ENCODE measurements around the gene NPY4R.
"Not testable (repeated sequence)": the region's sequence is repeated elsewhere in the genome, so short reads cannot be mapped to it uniquely, and the experiment has no call there.

NPY4R gene

GRCh38 chr10:46474746-46475320, 9.1 kb upstream of the NPY4R start:
- not testable (repeated sequence) for H3K4me3 ChIP-seq (replicated peaks; ENCODE audit: low read depth, low read length); DNase-seq (ENCODE audit: extremely low read depth, low read depth)

GRCh38 chr10:46473758-46474157, 8.0 kb upstream of the NPY4R start:
- H3K4me3 ChIP-seq (replicated peaks; ENCODE audit: low read depth, low read length); DNase-seq (ENCODE audit: extremely low read depth, low read depth): not testable (repeated sequence)

GRCh38 chr10:46470134-46470533, 4.4 kb upstream of the NPY4R start:
- DNase-seq (ENCODE audit: extremely low read depth, low read depth): not testable (repeated sequence)

GRCh38 chr10:46468119-46468809, 2.5 kb upstream of the NPY4R start:
- DNase-seq (ENCODE audit: extremely low read depth, low read depth); H3K4me3 ChIP-seq (replicated peaks; ENCODE audit: low read depth, low read length): not testable (repeated sequence)

More at GRCh38 chr10:46470134-46470533, 4.4 kb upstream of the NPY4R start:
- H3K4me3 ChIP-seq (replicated peaks; ENCODE audit: low read depth, low read length): not testable (repeated sequence)

GRCh38 chr10:46463608-46464007, 2.1 kb downstream of the NPY4R start:
- DNase-seq (ENCODE audit: extremely low read depth, low read depth); H3K4me3 ChIP-seq (replicated peaks; ENCODE audit: low read depth, low read length): not testable (repeated sequence)

- not testable (repeated sequence) for DNase-seq (ENCODE audit: extremely low read depth, low read depth); H3K4me3 ChIP-seq (replicated peaks; ENCODE audit: low read depth, low read length)
These were observed 3.5 kb downstream of the NPY4R start for GRCh38 chr10:46462276-46462675.

GRCh38 chr10:46459579-46459978, 6.2 kb downstream of the NPY4R start:
- DNase-seq (ENCODE audit: extremely low read depth, low read depth); H3K4me3 ChIP-seq (replicated peaks; ENCODE audit: low read depth, low read length): not testable (repeated sequence)

- DNase-seq (ENCODE audit: extremely low read depth, low read depth); H3K4me3 ChIP-seq (replicated peaks; ENCODE audit: low read depth, low read length): not testable (repeated sequence)
These were observed 8.7 kb downstream of the NPY4R start for GRCh38 chr10:46457071-46457470.

GRCh38 chr10:46455992-46456391, 9.8 kb downstream of the NPY4R start:
- H3K4me3 ChIP-seq (replicated peaks; ENCODE audit: low read depth, low read length); DNase-seq (ENCODE audit: extremely low read depth, low read depth): not testable (repeated sequence)

GRCh38 chr10:46451365-46451764, 14.4 kb downstream of the NPY4R start:
- H3K4me3 ChIP-seq (replicated peaks; ENCODE audit: low read depth, low read length); DNase-seq (ENCODE audit: extremely low read depth, low read depth): not testable (repeated sequence)

GRCh38 chr10:46450829-46451228, 14.9 kb downstream of the NPY4R start:
- not testable (repeated sequence) for H3K4me3 ChIP-seq (replicated peaks; ENCODE audit: low read depth, low read length); DNase-seq (ENCODE audit: extremely low read depth, low read depth)

GRCh38 chr10:46447439-46447838, 18.3 kb downstream of the NPY4R start:
- DNase-seq (ENCODE audit: extremely low read depth, low read depth); H3K4me3 ChIP-seq (replicated peaks; ENCODE audit: low read depth, low read length): not testable (repeated sequence)

GRCh38 chr10:46445389-46446122, 20.2 kb downstream of the NPY4R start:
- not testable (repeated sequence) for DNase-seq (ENCODE audit: extremely low read depth, low read depth); H3K4me3 ChIP-seq (replicated peaks; ENCODE audit: low read depth, low read length)

GRCh38 chr10:46443422-46443821, 22.3 kb downstream of the NPY4R start:
- not testable (repeated sequence) for DNase-seq (ENCODE audit: extremely low read depth, low read depth); H3K4me3 ChIP-seq (replicated peaks; ENCODE audit: low read depth, low read length)

- H3K4me3 ChIP-seq (replicated peaks; ENCODE audit: low read depth, low read length); DNase-seq (ENCODE audit: extremely low read depth, low read depth): not testable (repeated sequence)
These were observed 23.0 kb downstream of the NPY4R start for GRCh38 chr10:46442706-46443275.

GRCh38 chr10:46441837-46442278, 23.9 kb downstream of the NPY4R start:
- not testable (repeated sequence) for DNase-seq (ENCODE audit: extremely low read depth, low read depth); H3K4me3 ChIP-seq (replicated peaks; ENCODE audit: low read depth, low read length)

- not testable (repeated sequence) for DNase-seq (ENCODE audit: extremely low read depth, low read depth); H3K4me3 ChIP-seq (replicated peaks; ENCODE audit: low read depth, low read length)
These were observed 24.8 kb downstream of the NPY4R start for GRCh38 chr10:46440942-46441341.

GRCh38 chr10:46423550-46423949, 42.2 kb downstream of the NPY4R start:
- not testable (repeated sequence) for H3K4me3 ChIP-seq (replicated peaks; ENCODE audit: low read depth, low read length); DNase-seq (ENCODE audit: extremely low read depth, low read depth)
